ENCODE data around the gene PTPRU.

Gene PTPRU

GRCh38 chr1:29343476-29343875 is 107.2 kb downstream of the PTPRU start:
- DNase-seq, result no peak

- no peak for DNase-seq
Measured at GRCh38 chr1:29343908-29344307, 107.6 kb downstream of the PTPRU start.

- DNase-seq, result peak; percentile 25
Measured at GRCh38 chr1:29344336-29344735, 108.0 kb downstream of the PTPRU start.

- no peak for DNase-seq
Measured at GRCh38 chr1:29346576-29346975, 110.3 kb downstream of the PTPRU start.

GRCh38 chr1:29349871-29350491 is 113.7 kb downstream of the PTPRU start:
- DNase-seq, result no peak

- DNase-seq, result no peak
Measured at GRCh38 chr1:29352719-29353420, 116.5 kb downstream of the PTPRU start.

- DNase-seq, result no peak
Measured at GRCh38 chr1:29354511-29355098, 118.3 kb downstream of the PTPRU start.

GRCh38 chr1:29355375-29355774 is 119.1 kb downstream of the PTPRU start:
- DNase-seq, result peak; percentile 58

GRCh38 chr1:29356663-29357062 is 120.3 kb downstream of the PTPRU start:
- DNase-seq, result no peak

GRCh38 chr1:29357452-29357851 is 121.1 kb downstream of the PTPRU start:
- DNase-seq, result no peak

GRCh38 chr1:29358183-29358582 is 121.9 kb downstream of the PTPRU start:
- no peak for DNase-seq

- no peak for DNase-seq
Measured at GRCh38 chr1:29360768-29361167, 124.4 kb downstream of the PTPRU start.

- DNase-seq, result no peak
Measured at GRCh38 chr1:29361686-29362085, 125.4 kb downstream of the PTPRU start.

- no peak for DNase-seq
Measured at GRCh38 chr1:29362116-29362515, 125.8 kb downstream of the PTPRU start.

- DNase-seq, result no peak
Measured at GRCh38 chr1:29362764-29363163, 126.4 kb downstream of the PTPRU start.

- DNase-seq, result no peak
Measured at GRCh38 chr1:29363536-29363935, 127.2 kb downstream of the PTPRU start.

- no peak for DNase-seq
Measured at GRCh38 chr1:29364101-29364678, 127.9 kb downstream of the PTPRU start.

- DNase-seq, result no peak
Measured at GRCh38 chr1:29365906-29366670, 129.8 kb downstream of the PTPRU start.

GRCh38 chr1:29368936-29369932 is 132.9 kb downstream of the PTPRU start:
- no peak for DNase-seq

GRCh38 chr1:29370067-29370466 is 133.7 kb downstream of the PTPRU start:
- DNase-seq, result no peak

GRCh38 chr1:29371332-29371731 is 135.0 kb downstream of the PTPRU start:
- DNase-seq, result no peak

- DNase-seq, result no peak
Measured at GRCh38 chr1:29372108-29372507, 135.8 kb downstream of the PTPRU start.
